ENCODE results near the gene C5. TPM values are rescaled to one million over a fixed set of nuclear protein-coding genes. Genes with fewer than 3 reads are reported as not detected.
A peak's percentile ranks its signal among the peaks of the same experiment; 100 is the strongest.

C5 gene
- total RNA-seq, 6 donors from 2014 or later = 7.1 to 18.9 (median 16.8) TPM

DNA sequence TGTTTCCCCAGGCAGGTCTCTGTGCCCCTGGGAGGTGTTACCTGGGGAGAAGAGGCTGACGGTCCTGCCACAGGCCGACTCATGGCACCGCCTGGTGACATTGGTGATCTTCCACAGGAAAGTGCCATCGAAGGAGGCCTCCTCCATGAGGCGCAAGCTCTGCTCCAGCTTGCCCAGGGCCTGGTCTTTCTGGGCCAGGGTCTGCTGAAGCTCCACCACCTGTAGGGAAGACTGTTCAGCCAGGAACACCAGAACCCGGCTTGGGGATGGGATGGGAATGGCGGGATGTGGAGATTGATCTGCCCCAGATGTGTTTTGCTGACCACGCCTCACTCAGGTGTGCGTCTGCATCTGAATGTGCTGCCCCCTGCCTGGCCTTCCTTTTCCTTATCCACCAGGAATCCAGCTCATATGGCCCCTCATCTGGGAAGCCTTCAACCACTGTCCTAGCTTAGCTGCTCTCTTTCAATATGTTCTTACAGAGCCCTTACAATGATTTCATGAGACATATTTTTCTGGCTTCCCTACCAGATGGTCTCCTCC lies 138.7 kb downstream of the C5 start:
- no peaks in the 10 kb centered on the region for H3K9me3 ChIP-seq
- DNase-seq = no peak
- TF ChIP-seq EP300 (IDR thresholded peaks at IDR 0.05) (no peak), POLR2AphosphoS5 (IDR thresholded peaks at IDR 0.05) (no peak), POLR2A (IDR thresholded peaks at IDR 0.05) (no peak)
- TF ChIP-seq, protein P1, sequence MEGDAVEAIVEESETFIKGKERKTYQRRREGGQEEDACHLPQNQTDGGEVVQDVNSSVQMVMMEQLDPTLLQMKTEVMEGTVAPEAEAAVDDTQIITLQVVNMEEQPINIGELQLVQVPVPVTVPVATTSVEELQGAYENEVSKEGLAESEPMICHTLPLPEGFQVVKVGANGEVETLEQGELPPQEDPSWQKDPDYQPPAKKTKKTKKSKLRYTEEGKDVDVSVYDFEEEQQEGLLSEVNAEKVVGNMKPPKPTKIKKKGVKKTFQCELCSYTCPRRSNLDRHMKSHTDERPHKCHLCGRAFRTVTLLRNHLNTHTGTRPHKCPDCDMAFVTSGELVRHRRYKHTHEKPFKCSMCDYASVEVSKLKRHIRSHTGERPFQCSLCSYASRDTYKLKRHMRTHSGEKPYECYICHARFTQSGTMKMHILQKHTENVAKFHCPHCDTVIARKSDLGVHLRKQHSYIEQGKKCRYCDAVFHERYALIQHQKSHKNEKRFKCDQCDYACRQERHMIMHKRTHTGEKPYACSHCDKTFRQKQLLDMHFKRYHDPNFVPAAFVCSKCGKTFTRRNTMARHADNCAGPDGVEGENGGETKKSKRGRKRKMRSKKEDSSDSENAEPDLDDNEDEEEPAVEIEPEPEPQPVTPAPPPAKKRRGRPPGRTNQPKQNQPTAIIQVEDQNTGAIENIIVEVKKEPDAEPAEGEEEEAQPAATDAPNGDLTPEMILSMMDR (IDR thresholded peaks at IDR 0.05) = no peak
- no peaks in the 10 kb centered on the region for H3K27me3 ChIP-seq
- WGBS, 2 donors = 88 to 91% methylated on average over 5 to 9 of the region's 9 CpGs
- H3K27ac ChIP-seq = no peak overlapping the region
- H3K36me3 ChIP-seq = peaks cover 0 to 19% (median 7%) of the 10 kb centered on the region in 4 donors
- peaks cover 0 to 7% (median 3%) of the 10 kb centered on the region in 4 donors for H3K4me1 ChIP-seq
- no peak overlapping the region for H3K4me3 ChIP-seq
- ATAC-seq (ENCODE audit: low FRiP score in 2 of 2) = no peak

DNA sequence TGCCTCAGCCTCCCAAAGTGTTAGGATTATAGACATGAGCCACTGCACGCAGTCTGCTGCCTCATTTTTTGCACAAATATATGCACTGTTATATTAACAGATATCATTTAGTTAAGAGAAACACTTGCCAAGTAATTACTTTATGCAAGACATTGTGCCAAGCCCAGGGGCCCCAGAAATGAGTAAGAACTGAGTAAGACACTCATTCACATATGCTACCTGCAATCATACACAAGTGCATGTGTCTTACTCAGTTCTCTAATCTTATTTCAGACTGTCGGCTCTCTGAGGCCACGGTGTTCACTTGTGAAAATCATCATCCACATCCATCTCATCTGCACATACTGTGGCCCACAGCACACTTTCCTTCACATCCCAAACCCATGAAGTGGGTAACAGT lies 139.4 kb downstream of the C5 start:
- Histone ChIP-seq H3K4me3 (no peak overlapping the region), H3K9me3 (no peaks in the 10 kb centered on the region), H3K36me3 (peaks cover 0 to 19% (median 7%) of the 10 kb centered on the region in 4 donors), H3K27me3 (no peaks in the 10 kb centered on the region), H3K4me1 (no peaks in the 10 kb centered on the region), H3K27ac (peak overlapping the region in 1 of 4 donors; percentile 10)
- no peak for TF ChIP-seq POLR2AphosphoS5 (IDR thresholded peaks at IDR 0.05)
- no peak for TF ChIP-seq POLR2A (IDR thresholded peaks at IDR 0.05)
- TF ChIP-seq, protein P1 (IDR thresholded peaks at IDR 0.05) = no peak
- TF ChIP-seq EP300 (IDR thresholded peaks at IDR 0.05) = no peak
- WGBS, 2 donors = 88 to 97% methylated on average over 3 of the region's 3 CpGs
- ATAC-seq (ENCODE audit: low FRiP score in 2 of 2) (no peak), DNase-seq (no peak)

DNA sequence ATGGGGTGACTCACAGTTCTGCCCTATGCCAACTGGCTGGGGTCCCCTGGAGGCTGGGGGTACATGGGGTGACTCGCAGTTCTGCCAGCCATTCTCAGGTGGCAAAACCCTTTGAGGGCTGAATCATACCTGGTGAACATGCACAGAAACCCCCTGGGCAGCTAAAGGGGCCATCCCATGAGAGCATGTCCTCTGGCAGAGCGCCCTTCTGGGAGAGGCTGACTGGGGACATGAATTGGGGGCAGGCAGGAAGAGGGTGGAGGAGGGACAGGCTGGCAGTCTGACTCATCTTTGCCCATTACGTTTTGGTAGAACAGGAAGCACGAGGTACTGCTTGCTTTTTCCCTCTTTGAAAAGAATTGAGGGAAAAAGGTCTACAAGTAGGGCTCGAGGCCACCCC lies 140.2 kb downstream of the C5 start:
- DNase-seq (no peak), ATAC-seq (ENCODE audit: low FRiP score in 2 of 2) (no peak)
- H3K9me3 ChIP-seq = no peaks in the 10 kb centered on the region
- H3K36me3 ChIP-seq = peaks cover 0 to 19% (median 7%) of the 10 kb centered on the region in 4 donors
- 49 to 61% methylated on average over 4 to 5 of the region's 5 CpGs for WGBS, 2 donors
- no peaks in the 10 kb centered on the region for H3K4me1 ChIP-seq
- TF ChIP-seq POLR2A (IDR thresholded peaks at IDR 0.05) (no peak), EP300 (IDR thresholded peaks at IDR 0.05) (no peak), POLR2AphosphoS5 (IDR thresholded peaks at IDR 0.05) (no peak)
- TF ChIP-seq, protein P1 (IDR thresholded peaks at IDR 0.05) = no peak
- H3K27me3 ChIP-seq = no peaks in the 10 kb centered on the region
- no peak overlapping the region for H3K4me3 ChIP-seq
- H3K27ac ChIP-seq = peak overlapping the region in 2 of 4 donors; percentile 10 to 47

DNA sequence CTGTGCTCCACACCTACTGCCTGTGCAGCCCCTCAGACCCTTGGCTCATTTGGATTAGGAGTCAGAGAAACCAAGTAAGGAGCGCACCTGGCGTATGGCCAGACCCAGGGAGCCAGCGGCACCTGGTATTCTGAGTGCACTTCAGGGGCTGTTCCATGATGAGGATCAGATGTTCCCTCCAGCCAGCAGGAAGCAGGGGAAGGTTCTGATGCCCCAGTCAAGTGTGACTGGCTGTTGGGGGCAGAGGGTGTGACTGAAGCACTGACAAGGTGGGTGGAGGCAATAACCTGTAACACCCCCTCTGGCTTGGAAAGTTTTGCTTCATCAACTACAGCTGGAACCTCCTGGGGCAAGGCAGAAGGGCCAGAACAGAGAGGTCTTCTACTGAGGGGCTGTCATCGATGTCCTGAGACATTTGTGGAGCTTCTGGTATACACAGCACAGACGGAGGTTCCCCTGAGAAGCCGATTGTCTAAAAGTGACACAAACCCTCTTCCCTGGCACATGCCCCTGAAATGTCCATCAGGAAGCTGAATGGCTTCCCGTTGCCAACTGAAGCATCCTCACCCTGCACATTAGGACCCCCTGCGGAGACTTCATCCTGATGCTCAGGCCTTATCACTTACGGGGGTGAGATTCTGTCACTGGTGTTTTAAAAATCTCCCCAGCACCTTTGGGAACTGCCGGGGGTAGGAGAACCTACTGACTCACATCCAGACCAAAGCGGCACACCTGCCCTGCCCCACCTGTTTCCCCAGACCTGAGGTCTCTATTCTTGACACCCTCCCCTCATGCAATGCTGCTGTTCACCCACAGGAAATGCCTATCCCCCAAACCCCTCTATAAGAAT lies 144.5 kb downstream of the C5 start:
- Histone ChIP-seq H3K36me3 (peaks cover 0 to 10% (median 0%) of the 10 kb centered on the region in 4 donors), H3K4me3 (no peak overlapping the region), H3K27me3 (no peaks in the 10 kb centered on the region), H3K27ac (peak overlapping the region in 1 of 4 donors; percentile 38), H3K9me3 (no peaks in the 10 kb centered on the region), H3K4me1 (no peaks in the 10 kb centered on the region)
- no peak for DNase-seq
- WGBS, 2 donors = 76 to 84% methylated on average over 11 of the region's 11 CpGs
- ATAC-seq (ENCODE audit: low FRiP score in 2 of 2) = no peak
- TF ChIP-seq EP300 (IDR thresholded peaks at IDR 0.05) (no peak), POLR2A (IDR thresholded peaks at IDR 0.05) (no peak), POLR2AphosphoS5 (IDR thresholded peaks at IDR 0.05) (no peak)
- TF ChIP-seq, protein P1 (IDR thresholded peaks at IDR 0.05) = no peak

Measured in upper lobe of left lung (tissue), 6 donors.